ENCODE measurements around the gene CFAP61. TPM values are rescaled to one million over a fixed set of nuclear protein-coding genes. Genes with fewer than 3 reads are reported as not detected.

The CFAP61 gene
- polyA plus RNA-seq, 1 of the 3 experiments (the other 2 are of a cell fraction) = 0.26 TPM

- POLR2A ChIA-PET = no interaction called here
- no peak overlapping the region for H2AFZ ChIP-seq (ENCODE audit: low read depth)
- H4K20me1 ChIP-seq (ENCODE audit: insufficient read depth) = no peaks in the 10 kb centered on the region
- H3K4me3 ChIP-seq (ENCODE audit: low read depth in 2 of 2, low read length in 1 of 2) = no peak overlapping the region
- H3K27me3 ChIP-seq (ENCODE audit: insufficient read depth) = no peaks in the 10 kb centered on the region
- no peaks in the 10 kb centered on the region for H3K9me2 ChIP-seq
- no peak overlapping the region for H3K4me2 ChIP-seq
- H3F3A ChIP-seq (replicated peaks; ENCODE audit: insufficient read depth) = no peaks in the 10 kb centered on the region
- CTCF ChIA-PET = interaction anchor here (1.1 to 5.7 kb wide), 2 partner anchors 14 to 17 kb away, joined by 3 to 41 read pairs; no protein-coding TSS in a partner anchor
- no peak for TF ChIP-seq POLR2AphosphoS5 (IDR thresholded peaks at IDR 0.05; ENCODE audit: low read depth, low read length)
- no peak for TF ChIP-seq FOSL2 (IDR thresholded peaks at IDR 0.05; ENCODE audit: borderline replicate concordance, low read depth)
- no peak for TF ChIP-seq PBX3 (IDR thresholded peaks at IDR 0.05)
- no peak for TF ChIP-seq ELF1 (IDR thresholded peaks at IDR 0.05)
- TF ChIP-seq TAF1 (IDR thresholded peaks at IDR 0.05; ENCODE audit: borderline replicate concordance, low read depth, low read length) = no peak
- no peak for TF ChIP-seq TCF12 (IDR thresholded peaks at IDR 0.05)
- no peak for TF ChIP-seq YY1 (IDR thresholded peaks at IDR 0.05; ENCODE audit: low read depth)
- no peak for TF ChIP-seq ZBTB33 (IDR thresholded peaks at IDR 0.05; ENCODE audit: borderline replicate concordance, low read depth)
- TF ChIP-seq USF2 (IDR thresholded peaks at IDR 0.05; ENCODE audit: borderline replicate concordance, low read depth, low read length) = no peak
- TF ChIP-seq RCOR1 (IDR thresholded peaks at IDR 0.05; ENCODE audit: low read length) = no peak
- no peak for TF ChIP-seq RFX5 (IDR thresholded peaks at IDR 0.05; ENCODE audit: low read length)
- no peak for TF ChIP-seq RAD21 (IDR thresholded peaks at IDR 0.05; ENCODE audit: low read length)
- TF ChIP-seq USF1 (IDR thresholded peaks at IDR 0.05; ENCODE audit: borderline replicate concordance, low read depth) = no peak
- no peak for TF ChIP-seq GABPA (IDR thresholded peaks at IDR 0.05; ENCODE audit: low read depth)
- H3K9ac ChIP-seq = no peak overlapping the region
- 41% methylated on average over 5 of the region's 5 CpGs for WGBS (ENCODE audit: low lambda C conversion rate)
- no peak overlapping the region for H3K27ac ChIP-seq (ENCODE audit: low read depth in 2 of 2, low read length in 1 of 2)
- H3K9me3 ChIP-seq = no peaks in the 10 kb centered on the region
- H3K36me3 ChIP-seq (replicated peaks in 1 of 2; ENCODE audit: control insufficient read depth in 1 of 2, insufficient read depth in 2 of 2, low read length in 1 of 2) = no peaks in the 10 kb centered on the region
- no peaks in the 10 kb centered on the region for H3K4me1 ChIP-seq (ENCODE audit: control insufficient read depth in 1 of 2, insufficient read depth in 2 of 2, low read depth in 1 of 2, low read length in 1 of 2)
- no peak for DNase-seq
- no peaks in the 10 kb centered on the region for H3K79me2 ChIP-seq (ENCODE audit: insufficient read depth)
Observed at GRCh38 chr20:20223981-20224380, 171.6 kb downstream of the CFAP61 start.

GRCh38 chr20:20224806-20225205 lies 172.5 kb downstream of the CFAP61 start:
- DNase-seq = no peak
- Histone ChIP-seq H3K79me2 (ENCODE audit: insufficient read depth) (no peaks in the 10 kb centered on the region), H3K4me3 (ENCODE audit: low read depth in 2 of 2, low read length in 1 of 2) (no peak overlapping the region), H3K9me2 (no peaks in the 10 kb centered on the region), H4K20me1 (ENCODE audit: insufficient read depth) (no peaks in the 10 kb centered on the region), H3K9ac (no peak overlapping the region), H3K36me3 (replicated peaks in 1 of 2; ENCODE audit: control insufficient read depth in 1 of 2, insufficient read depth in 2 of 2, low read length in 1 of 2) (no peaks in the 10 kb centered on the region), H3K27ac (ENCODE audit: low read depth in 2 of 2, low read length in 1 of 2) (no peak overlapping the region), H3K4me2 (no peak overlapping the region), H3K27me3 (ENCODE audit: insufficient read depth) (no peaks in the 10 kb centered on the region), H3F3A (replicated peaks; ENCODE audit: insufficient read depth) (no peaks in the 10 kb centered on the region), H3K4me1 (ENCODE audit: control insufficient read depth in 1 of 2, insufficient read depth in 2 of 2, low read depth in 1 of 2, low read length in 1 of 2) (no peaks in the 10 kb centered on the region), H2AFZ (ENCODE audit: low read depth) (no peak overlapping the region), H3K9me3 (no peaks in the 10 kb centered on the region)
- CTCF ChIA-PET = interaction anchor here (1.1 to 5.7 kb wide), 2 partner anchors 13 to 18 kb away, joined by 3 to 41 read pairs; no protein-coding TSS in a partner anchor
- WGBS (ENCODE audit: low lambda C conversion rate) = 21% methylated on average over 1 of the region's 1 CpG
- no peak for TF ChIP-seq TAF1 (IDR thresholded peaks at IDR 0.05; ENCODE audit: borderline replicate concordance, low read depth, low read length)
- no peak for TF ChIP-seq GABPA (IDR thresholded peaks at IDR 0.05; ENCODE audit: low read depth)
- TF ChIP-seq MXI1 (IDR thresholded peaks at IDR 0.05; ENCODE audit: low read depth, low read length) = no peak
- TF ChIP-seq PBX3 (IDR thresholded peaks at IDR 0.05) = no peak
- TF ChIP-seq TCF12 (IDR thresholded peaks at IDR 0.05) = no peak
- no peak for TF ChIP-seq YY1 (IDR thresholded peaks at IDR 0.05; ENCODE audit: low read depth)
- no peak for TF ChIP-seq EP300 (IDR thresholded peaks at IDR 0.05; ENCODE audit: borderline replicate concordance in 1 of 2, low read depth in 1 of 2, low read length in 1 of 2)
- no peak for TF ChIP-seq RFX5 (IDR thresholded peaks at IDR 0.05; ENCODE audit: low read length)
- TF ChIP-seq SIN3A (IDR thresholded peaks at IDR 0.05; ENCODE audit: borderline replicate concordance, low read depth, low read length) = no peak
- TF ChIP-seq POLR2AphosphoS5 (IDR thresholded peaks at IDR 0.05; ENCODE audit: low read depth, low read length) = no peak
- POLR2A ChIA-PET = no interaction called here
